NB4 (cell line): ENCODE data around the gene OPRD1.

Experiments used
- MYC ChIP-seq: IDR thresholded peaks from 2 replicates; pipeline ENCODE4 v1.6.1; 2011; ENCODE audit warnings: low read depth, low read length
- POLR2A ChIP-seq: IDR thresholded peaks from 2 replicates; pipeline ENCODE4 v1.6.1; 2011; ENCODE audit warnings: mild to moderate bottlenecking; ENCODE audit not compliant: insufficient read length; ENCODE audit errors: extremely low read depth
- TF ChIP-seq, protein P1 (sequence below): IDR thresholded peaks from one replicate; pipeline ENCODE4 v1.5.1; 2012; ENCODE audit warnings: low read depth, low read length
- TF ChIP-seq, protein P2 (sequence below): IDR thresholded peaks from 2 replicates; pipeline ENCODE4 v1.6.1; 2011; ENCODE audit warnings: low read depth, low read length

DNA sequence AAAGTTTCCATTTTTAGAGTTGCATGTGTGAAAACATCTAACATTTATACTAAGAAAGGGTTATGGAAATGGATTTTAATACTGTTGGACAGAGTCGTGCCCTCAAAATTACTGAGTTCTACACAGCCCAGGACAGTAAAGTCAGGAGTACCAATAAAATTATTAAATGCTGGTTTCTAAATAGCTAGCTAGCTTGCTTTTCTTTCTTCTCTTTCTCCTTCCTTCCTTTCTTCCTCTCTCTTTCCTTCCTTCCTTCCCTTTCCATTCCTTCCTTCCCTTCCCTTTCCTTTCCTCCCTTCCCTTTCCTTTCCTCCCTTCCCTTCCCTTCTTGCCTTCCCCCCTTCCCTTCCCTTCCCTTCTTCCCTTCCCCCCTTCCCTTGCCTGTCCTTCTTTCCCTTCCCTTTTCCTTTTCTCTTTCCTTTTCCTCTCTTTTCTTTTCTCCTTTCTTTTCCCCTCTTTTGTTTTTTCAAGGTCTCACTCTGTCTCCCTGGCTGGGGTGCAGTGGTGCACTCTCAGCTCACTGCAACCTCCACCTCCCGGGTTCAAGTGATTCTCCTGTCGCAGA, 41.3 kb upstream of the OPRD1 start:
- no peak for TF ChIP-seq POLR2A
- TF ChIP-seq, protein P1, sequence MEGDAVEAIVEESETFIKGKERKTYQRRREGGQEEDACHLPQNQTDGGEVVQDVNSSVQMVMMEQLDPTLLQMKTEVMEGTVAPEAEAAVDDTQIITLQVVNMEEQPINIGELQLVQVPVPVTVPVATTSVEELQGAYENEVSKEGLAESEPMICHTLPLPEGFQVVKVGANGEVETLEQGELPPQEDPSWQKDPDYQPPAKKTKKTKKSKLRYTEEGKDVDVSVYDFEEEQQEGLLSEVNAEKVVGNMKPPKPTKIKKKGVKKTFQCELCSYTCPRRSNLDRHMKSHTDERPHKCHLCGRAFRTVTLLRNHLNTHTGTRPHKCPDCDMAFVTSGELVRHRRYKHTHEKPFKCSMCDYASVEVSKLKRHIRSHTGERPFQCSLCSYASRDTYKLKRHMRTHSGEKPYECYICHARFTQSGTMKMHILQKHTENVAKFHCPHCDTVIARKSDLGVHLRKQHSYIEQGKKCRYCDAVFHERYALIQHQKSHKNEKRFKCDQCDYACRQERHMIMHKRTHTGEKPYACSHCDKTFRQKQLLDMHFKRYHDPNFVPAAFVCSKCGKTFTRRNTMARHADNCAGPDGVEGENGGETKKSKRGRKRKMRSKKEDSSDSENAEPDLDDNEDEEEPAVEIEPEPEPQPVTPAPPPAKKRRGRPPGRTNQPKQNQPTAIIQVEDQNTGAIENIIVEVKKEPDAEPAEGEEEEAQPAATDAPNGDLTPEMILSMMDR: no peak
- TF ChIP-seq MYC: no peak
- TF ChIP-seq, protein P2, sequence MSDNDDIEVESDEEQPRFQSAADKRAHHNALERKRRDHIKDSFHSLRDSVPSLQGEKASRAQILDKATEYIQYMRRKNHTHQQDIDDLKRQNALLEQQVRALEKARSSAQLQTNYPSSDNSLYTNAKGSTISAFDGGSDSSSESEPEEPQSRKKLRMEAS: no peak
